Epithelial cell of proximal tubule (primary cell): ENCODE results near the gene CACNA2D4. TPM values are rescaled to one million over a fixed set of nuclear protein-coding genes. Genes with fewer than 3 reads are reported as not detected.

Experiments used
- DNase-seq: peaks from one replicate; pipeline ENCODE4 v3.0.0-alpha.2; 2011; ENCODE audit warnings: low read depth
- H3K4me3 ChIP-seq: 2 replicates; pipeline ENCODE4 v1.5.1; 2011; ENCODE audit warnings: low read depth, mild to moderate bottlenecking, low read length
- CTCF ChIP-seq: conservative IDR thresholded peaks from 2 replicates; pipeline ENCODE4 v1.5.1; 2012; ENCODE audit warnings: low read depth, mild to moderate bottlenecking, low read length
- total RNA-seq: library from RNA; depleted of rRNA; stranded (reverse); fragments of >200 nt; gene quantifications from 2 replicates; pipeline ENCODE4 v1.2.3, GENCODE V29; 2015

The CACNA2D4 gene
- total RNA-seq, 1 donor from 2014 or later, result 1.6 TPM

DNA sequence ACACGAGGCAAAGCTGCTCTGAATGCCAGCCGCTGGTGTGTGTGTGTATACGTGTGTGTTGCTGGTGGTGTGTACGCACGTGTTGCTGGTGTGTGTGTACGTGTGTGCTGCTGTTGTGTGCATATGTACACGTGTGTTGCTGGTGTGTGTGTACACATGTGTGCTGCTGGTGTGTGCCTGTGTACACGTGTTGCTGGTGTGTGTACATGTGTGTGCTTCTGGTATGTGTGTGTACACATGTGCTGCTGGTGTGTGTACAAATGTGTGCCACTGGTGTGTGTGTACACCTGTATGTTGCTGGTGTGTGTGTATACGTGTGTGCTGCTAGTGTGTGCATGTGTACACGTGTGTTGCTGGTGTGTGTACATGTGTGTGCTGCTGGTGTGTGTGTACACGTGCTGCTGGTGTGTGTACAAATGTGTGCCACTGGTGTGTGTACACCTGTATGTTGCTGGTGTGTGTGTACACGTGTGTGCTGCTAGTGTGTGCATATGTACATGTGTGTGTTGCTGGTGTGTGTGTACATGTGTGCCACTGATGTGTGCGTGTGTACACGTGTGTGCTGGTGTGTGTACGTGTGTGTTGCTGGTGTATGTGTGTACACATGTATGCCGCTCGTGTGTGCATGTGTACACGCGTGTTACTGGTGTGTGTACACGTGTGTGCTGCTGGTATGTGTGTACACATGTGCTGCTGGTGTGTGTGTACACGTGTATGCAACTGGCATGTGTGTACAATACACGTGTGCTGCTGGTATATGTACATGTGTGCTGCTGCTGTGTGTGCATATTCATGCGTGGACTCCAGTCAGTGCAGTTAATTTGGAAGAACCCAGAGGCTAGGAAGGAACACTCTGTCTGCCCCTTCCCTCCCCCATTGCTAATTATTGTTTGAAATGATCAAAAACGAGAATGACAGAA lies 47.2 kb downstream of the CACNA2D4 start:
- no peak overlapping the region for H3K4me3 ChIP-seq
- no peak for DNase-seq
- no peak for TF ChIP-seq CTCF

DNA sequence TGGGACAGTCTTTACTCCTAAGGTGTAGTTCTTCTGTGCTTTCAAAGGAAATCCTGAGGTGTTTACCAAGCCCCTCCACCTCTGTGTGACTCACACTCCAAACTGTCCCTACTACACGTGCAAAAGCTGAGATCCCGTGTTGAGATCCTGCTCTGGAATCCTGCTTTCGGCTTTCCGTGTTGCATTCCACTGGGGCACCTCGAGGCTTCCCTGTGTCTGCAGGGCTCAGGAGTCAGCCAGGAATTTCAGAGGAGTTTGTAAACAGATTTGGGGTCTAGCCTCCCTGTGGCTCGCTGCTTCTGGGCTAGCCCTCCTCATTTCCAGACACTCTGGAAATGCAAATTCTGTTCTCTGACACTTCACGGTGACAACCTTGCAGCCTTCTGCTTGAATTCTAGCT lies 48.4 kb downstream of the CACNA2D4 start:
- H3K4me3 ChIP-seq, result no peak overlapping the region
- no peak for TF ChIP-seq CTCF
- no peak for DNase-seq

DNA sequence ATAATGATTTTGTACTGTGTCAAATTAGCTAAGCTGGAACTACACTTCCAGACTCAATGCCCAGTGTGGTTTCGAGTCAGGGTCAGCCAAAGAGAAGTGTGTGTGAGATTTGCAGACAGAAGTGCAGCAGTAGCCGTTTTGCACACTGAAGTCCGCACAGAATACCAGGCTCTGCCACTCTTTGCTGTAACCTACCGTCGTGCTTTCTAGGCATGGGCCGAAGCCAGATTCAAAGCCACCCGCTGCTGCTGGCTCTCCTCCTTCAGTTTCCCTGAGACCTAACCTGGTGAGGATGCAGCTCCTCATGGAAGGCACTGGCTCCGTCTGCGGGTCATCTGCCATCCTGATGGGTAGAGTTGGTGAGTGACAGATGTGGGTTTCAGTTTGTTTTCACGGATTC lies 49.3 kb downstream of the CACNA2D4 start:
- DNase-seq, result no peak
- H3K4me3 ChIP-seq, result no peak overlapping the region
- no peak for TF ChIP-seq CTCF

DNA sequence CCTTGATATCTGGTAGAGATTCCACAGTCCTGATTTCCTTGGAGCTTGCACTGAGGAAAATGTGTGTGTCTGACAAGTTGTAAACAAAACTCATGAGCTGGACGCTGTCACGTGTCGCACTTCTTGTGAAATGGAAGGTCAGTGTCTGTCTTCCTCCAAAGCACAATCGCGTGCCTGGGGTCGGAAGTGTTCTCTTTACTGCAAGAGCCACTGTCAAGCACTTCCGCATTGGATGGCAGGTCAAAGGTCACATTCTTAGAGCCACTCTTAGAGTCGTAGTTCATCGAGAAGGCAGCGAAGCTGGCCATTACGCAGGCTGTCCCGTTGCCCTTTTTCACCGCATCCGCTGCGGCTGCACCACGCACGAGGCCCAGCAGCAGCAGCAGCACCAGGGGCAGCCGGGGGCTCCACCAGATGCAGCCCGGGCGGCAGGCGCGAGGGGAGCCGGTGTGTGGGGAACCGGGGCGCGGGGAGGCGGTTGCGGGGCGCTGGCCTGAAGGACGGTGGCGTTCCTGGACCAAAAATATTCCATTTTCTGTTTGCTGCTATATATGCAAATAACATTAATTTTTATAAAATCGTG lies 53.1 kb downstream of the CACNA2D4 start:
- DNase-seq, result no peak
- H3K4me3 ChIP-seq, result no peak overlapping the region
- no peak for TF ChIP-seq CTCF

DNA sequence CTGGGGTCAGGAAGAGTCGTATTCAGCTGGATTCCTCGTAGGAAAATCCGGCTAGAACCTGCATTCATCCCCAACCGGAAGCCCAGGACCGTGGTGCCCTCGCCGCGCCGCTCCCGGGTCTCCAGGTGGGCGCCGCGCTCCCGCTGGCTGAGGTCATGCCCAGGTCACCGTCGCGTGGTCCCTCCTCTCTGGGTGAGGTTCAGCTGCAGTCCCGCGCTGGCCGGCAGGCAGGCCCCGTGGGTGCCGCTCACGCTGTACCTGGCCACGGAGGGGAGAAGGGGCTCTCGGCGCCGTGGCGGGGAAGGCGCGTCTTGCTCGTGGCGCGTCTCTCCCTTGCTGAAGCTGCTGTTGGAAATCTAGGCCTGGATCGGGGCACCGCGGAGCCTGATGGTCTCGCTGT lies 53.6 kb downstream of the CACNA2D4 start:
- H3K4me3 ChIP-seq, result no peak overlapping the region
- no peak for TF ChIP-seq CTCF
- DNase-seq, result no peak

- H3K4me3 ChIP-seq, result no peak overlapping the region
- no peak for DNase-seq
- TF ChIP-seq CTCF, result no peak
Observed at GRCh38 chr12:1864456-1864855, 54.0 kb downstream of the CACNA2D4 start.
